ENCODE measurements around the gene CFAP77.

DNA sequence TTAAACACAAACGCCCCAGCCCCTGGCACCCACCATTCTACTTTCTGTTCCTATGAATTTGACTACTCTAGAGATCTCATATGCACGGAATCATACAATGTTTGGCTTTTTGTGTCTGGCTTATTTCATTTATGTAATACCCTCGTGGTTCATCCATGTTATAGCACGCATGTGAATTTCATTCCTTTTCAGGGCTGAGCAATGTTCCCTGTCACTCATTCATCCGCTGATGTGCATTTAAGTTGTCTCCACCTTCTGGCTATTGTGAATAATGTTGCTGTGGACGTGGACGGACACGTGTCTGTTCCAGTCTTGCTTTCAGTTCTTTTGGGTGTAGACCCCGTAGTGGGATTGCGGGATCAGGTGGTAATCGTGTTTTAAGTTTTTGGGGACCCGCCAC, 92.5 kb downstream of the CFAP77 start:
- TF ChIP-seq EP300 (IDR thresholded peaks at IDR 0.05; ENCODE audit: low read depth): no peak
- TF ChIP-seq POLR2A (IDR thresholded peaks at IDR 0.05): no peak
- TF ChIP-seq, protein P1, sequence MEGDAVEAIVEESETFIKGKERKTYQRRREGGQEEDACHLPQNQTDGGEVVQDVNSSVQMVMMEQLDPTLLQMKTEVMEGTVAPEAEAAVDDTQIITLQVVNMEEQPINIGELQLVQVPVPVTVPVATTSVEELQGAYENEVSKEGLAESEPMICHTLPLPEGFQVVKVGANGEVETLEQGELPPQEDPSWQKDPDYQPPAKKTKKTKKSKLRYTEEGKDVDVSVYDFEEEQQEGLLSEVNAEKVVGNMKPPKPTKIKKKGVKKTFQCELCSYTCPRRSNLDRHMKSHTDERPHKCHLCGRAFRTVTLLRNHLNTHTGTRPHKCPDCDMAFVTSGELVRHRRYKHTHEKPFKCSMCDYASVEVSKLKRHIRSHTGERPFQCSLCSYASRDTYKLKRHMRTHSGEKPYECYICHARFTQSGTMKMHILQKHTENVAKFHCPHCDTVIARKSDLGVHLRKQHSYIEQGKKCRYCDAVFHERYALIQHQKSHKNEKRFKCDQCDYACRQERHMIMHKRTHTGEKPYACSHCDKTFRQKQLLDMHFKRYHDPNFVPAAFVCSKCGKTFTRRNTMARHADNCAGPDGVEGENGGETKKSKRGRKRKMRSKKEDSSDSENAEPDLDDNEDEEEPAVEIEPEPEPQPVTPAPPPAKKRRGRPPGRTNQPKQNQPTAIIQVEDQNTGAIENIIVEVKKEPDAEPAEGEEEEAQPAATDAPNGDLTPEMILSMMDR (IDR thresholded peaks at IDR 0.05): no peak
- no peak for TF ChIP-seq POLR2AphosphoS5 (IDR thresholded peaks at IDR 0.05)

Measured in transverse colon (tissue), 4 donors.